HG03097 (cell line): Measurements from ENCODE around the gene ROBO4.

Experiments used
- ATAC-seq: cut with Tn5 transposase; IDR thresholded peaks from one replicate; pipeline ENCODE4 v1.9.1; 2021; ENCODE audit not compliant: unreplicated experiment, low FRiP score

ROBO4 gene

GRCh38 chr11:124897674-124898262 is at the start of gene ROBO4:
ROBO4 (minus strand) TSS chr11:124897865; CDS start chr11:124897795, 70 bp downstream.
- ATAC-seq: no peak

GRCh38 chr11:124946735-124947141 is 49.1 kb upstream of the ROBO4 start:
- no peak for ATAC-seq

GRCh38 chr11:124945826-124946225 is 48.2 kb upstream of the ROBO4 start:
- ATAC-seq: no peak

- no peak for ATAC-seq
Measured at GRCh38 chr11:124944565-124944964, 46.9 kb upstream of the ROBO4 start.

GRCh38 chr11:124943741-124944140 is 46.1 kb upstream of the ROBO4 start:
- no peak for ATAC-seq

GRCh38 chr11:124943254-124943616 is 45.6 kb upstream of the ROBO4 start:
- ATAC-seq: no peak

- no peak for ATAC-seq
Measured at GRCh38 chr11:124942466-124943253, 45.0 kb upstream of the ROBO4 start.

- ATAC-seq: no peak
Measured at GRCh38 chr11:124941703-124942102, 44.0 kb upstream of the ROBO4 start.

GRCh38 chr11:124938970-124939369 is 41.3 kb upstream of the ROBO4 start:
- no peak for ATAC-seq

GRCh38 chr11:124938206-124938765 is 40.6 kb upstream of the ROBO4 start:
- ATAC-seq: no peak

- no peak for ATAC-seq
Measured at GRCh38 chr11:124937336-124937935, 39.8 kb upstream of the ROBO4 start.

- no peak for ATAC-seq
Measured at GRCh38 chr11:124935548-124936514, 38.2 kb upstream of the ROBO4 start, which contains the start of gene HEPACAM. HEPACAM (minus strand) TSS chr11:124936047; CDS start chr11:124936006, 41 bp downstream.

- no peak for ATAC-seq
Measured at GRCh38 chr11:124934862-124935547, 37.3 kb upstream of the ROBO4 start.

GRCh38 chr11:124930799-124931198 is 33.1 kb upstream of the ROBO4 start:
- ATAC-seq: no peak

GRCh38 chr11:124928942-124929665 is 31.4 kb upstream of the ROBO4 start:
- ATAC-seq: no peak

- no peak for ATAC-seq
Measured at GRCh38 chr11:124923296-124923695, 25.6 kb upstream of the ROBO4 start.

GRCh38 chr11:124922831-124923230 is 25.2 kb upstream of the ROBO4 start:
- ATAC-seq: no peak

GRCh38 chr11:124920870-124921609 is 23.4 kb upstream of the ROBO4 start:
- ATAC-seq: no peak
